HFFc6 (cell line): ENCODE measurements around the gene OCEL1. TPM values are rescaled to one million over a fixed set of nuclear protein-coding genes. Genes with fewer than 3 reads are reported as not detected.
A peak's percentile ranks its signal among the peaks of the same experiment; 100 is the strongest.

Experiments
- DNase-seq: peaks from one replicate; pipeline ENCODE4 v3.0.0-alpha.2; 2018
- H3K27ac Mint-ChIP-seq: 2 replicates; pipeline ENCODE4 v1.8.0; 2020; ENCODE audit warnings: mild to moderate bottlenecking, mixed read lengths
- H3K27me3 Mint-ChIP-seq: 2 replicates; pipeline ENCODE4 v1.8.0; 2021; ENCODE audit warnings: mild to moderate bottlenecking, moderate library complexity, mixed read lengths; ENCODE audit not compliant: insufficient read depth
- H3K36me3 Mint-ChIP-seq: 2 replicates; pipeline ENCODE4 v1.8.0; 2021; ENCODE audit warnings: low read depth, mixed read lengths
- H3K4me1 Mint-ChIP-seq: 2 replicates; pipeline ENCODE4 v1.8.0; 2020; ENCODE audit warnings: low read depth, mixed read lengths
- H3K4me3 Mint-ChIP-seq: 2 replicates; pipeline ENCODE4 v1.8.0; 2020; ENCODE audit warnings: mild to moderate bottlenecking, moderate library complexity, mixed read lengths
- H3K9me3 Mint-ChIP-seq: 2 replicates; pipeline ENCODE4 v1.8.0; 2020; ENCODE audit warnings: mild to moderate bottlenecking, mixed read lengths
- total RNA-seq, 6 experiments: library from RNA; stranded (reverse); fragmentation: NEBNext Ultra II Directional; extraction: Animal tissue kit (Norgen Biotek cat#: 25700); gene quantifications; 2 replicates in 1 of 6; 3 replicates in 5 of 6; pipeline ENCODE4 v1.2.3, GENCODE V29; 2021
- TF ChIP-seq, protein P1 (sequence below): fragments of 200-600 bp; sonication (generic); IDR thresholded peaks from 2 replicates; pipeline ENCODE4 v1.5.0; 2021; ENCODE audit warnings: antibody characterized with exemption, mild to moderate bottlenecking

Gene OCEL1
- total RNA-seq, 6 experiments from 2014 or later: 13.0 to 20.3 (median 17.4) TPM

DNA sequence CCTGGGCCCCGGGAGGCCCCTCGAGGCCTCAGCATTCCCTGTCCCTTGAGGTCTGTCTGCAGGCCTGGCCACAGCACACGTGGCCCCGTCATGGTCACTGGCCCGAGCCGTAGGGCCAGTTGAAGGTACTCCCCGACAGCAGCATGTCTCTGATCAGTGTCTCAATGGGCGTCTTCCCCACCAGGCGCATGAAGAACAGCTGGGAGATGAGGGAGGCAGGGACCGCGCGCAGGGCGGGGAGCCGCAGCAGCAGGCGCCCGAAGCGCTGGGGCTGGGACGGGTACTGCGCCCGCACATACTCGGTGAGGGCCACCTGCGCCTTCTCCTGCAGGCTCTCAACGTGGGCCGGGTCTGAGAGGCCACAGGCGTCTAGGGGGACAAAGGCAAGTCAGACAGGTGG lies 6.2 kb downstream of the OCEL1 start:
- peaks cover 9% of the 10 kb centered on the region for H3K36me3 Mint-ChIP-seq
- H3K27me3 Mint-ChIP-seq: peaks cover 4% of the 10 kb centered on the region; the same call in 1 of the 2 replicates
- no peak overlapping the region for H3K27ac Mint-ChIP-seq
- no peak overlapping the region for H3K4me3 Mint-ChIP-seq
- no peak for DNase-seq
- TF ChIP-seq, protein P1, sequence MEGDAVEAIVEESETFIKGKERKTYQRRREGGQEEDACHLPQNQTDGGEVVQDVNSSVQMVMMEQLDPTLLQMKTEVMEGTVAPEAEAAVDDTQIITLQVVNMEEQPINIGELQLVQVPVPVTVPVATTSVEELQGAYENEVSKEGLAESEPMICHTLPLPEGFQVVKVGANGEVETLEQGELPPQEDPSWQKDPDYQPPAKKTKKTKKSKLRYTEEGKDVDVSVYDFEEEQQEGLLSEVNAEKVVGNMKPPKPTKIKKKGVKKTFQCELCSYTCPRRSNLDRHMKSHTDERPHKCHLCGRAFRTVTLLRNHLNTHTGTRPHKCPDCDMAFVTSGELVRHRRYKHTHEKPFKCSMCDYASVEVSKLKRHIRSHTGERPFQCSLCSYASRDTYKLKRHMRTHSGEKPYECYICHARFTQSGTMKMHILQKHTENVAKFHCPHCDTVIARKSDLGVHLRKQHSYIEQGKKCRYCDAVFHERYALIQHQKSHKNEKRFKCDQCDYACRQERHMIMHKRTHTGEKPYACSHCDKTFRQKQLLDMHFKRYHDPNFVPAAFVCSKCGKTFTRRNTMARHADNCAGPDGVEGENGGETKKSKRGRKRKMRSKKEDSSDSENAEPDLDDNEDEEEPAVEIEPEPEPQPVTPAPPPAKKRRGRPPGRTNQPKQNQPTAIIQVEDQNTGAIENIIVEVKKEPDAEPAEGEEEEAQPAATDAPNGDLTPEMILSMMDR: no peak
- H3K4me1 Mint-ChIP-seq: peaks cover 1% of the 10 kb centered on the region
- no peaks in the 10 kb centered on the region for H3K9me3 Mint-ChIP-seq

DNA sequence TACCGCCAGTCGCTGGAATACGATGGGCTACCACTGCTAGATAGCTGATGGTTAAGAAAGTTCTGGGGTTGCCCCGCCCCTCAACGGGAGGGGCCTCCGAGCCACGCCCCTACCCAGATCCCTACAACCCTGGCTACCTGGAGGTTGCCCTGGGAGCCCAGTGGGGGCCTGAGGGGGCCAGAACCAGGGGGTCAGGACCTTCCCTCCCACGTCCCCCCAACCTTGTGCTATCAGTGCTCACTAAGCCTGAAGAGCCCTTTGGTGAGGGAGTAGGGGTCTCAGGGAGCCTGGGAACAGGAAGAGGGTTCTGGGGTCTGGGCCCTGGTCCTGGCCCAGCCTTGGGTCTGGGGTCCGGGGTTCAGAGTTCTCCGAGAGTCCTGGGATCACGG lies 8.9 kb downstream of the OCEL1 start:
- Mint-ChIP-seq H3K9me3 (no peaks in the 10 kb centered on the region), H3K4me1 (no peaks in the 10 kb centered on the region; the same call in 1 of the 2 replicates), H3K36me3 (peaks cover 15% of the 10 kb centered on the region), H3K27me3 (no peaks in the 10 kb centered on the region), H3K4me3 (peak overlapping the region; percentile 85), H3K27ac (peak overlapping the region; percentile 62)
- no peak for DNase-seq
- TF ChIP-seq, protein P1: no peak

DNA sequence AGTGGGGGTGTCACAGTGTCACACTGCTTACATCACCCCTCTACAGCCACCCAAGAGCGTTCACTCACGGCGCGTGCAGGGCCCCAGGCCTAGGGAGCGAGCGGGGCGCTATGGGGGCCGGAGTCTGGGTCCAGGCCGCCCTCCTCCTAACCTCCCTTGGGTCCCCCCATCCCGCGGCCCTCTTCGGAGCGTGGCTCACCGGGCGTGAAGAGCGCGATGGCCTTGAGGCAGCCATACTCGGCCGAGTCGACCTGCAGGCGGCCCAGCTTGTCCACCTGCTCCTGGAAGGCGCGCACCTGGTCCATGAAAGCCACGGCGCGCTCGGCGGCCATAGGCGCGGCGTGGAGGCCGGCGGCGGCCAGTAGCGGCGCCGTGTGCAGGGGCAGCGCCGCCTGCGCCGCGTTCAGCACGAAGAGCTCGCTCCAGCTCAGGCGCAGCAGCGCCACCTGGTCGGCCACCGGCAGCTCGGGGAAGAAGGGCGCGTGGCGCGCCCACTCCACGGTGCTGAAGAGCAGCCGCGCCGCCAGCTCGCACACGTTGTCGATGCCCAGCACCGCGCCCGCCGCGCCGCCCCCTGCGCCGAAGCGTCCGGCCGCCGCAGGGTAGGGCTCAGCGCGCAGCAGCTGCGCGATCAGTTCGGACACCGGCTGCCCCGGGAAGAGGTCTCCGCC lies 9.4 kb downstream of the OCEL1 start:
- TF ChIP-seq, protein P1: peak; percentile 75
- H3K27me3 Mint-ChIP-seq: no peaks in the 10 kb centered on the region
- peak overlapping the region; percentile 85 for H3K4me3 Mint-ChIP-seq
- peak overlapping the region; percentile 62 for H3K27ac Mint-ChIP-seq
- no peaks in the 10 kb centered on the region for H3K9me3 Mint-ChIP-seq
- peak; percentile 75 for DNase-seq
- H3K4me1 Mint-ChIP-seq: no peaks in the 10 kb centered on the region; the same call in 1 of the 2 replicates
- H3K36me3 Mint-ChIP-seq: peaks cover 15% of the 10 kb centered on the region

DNA sequence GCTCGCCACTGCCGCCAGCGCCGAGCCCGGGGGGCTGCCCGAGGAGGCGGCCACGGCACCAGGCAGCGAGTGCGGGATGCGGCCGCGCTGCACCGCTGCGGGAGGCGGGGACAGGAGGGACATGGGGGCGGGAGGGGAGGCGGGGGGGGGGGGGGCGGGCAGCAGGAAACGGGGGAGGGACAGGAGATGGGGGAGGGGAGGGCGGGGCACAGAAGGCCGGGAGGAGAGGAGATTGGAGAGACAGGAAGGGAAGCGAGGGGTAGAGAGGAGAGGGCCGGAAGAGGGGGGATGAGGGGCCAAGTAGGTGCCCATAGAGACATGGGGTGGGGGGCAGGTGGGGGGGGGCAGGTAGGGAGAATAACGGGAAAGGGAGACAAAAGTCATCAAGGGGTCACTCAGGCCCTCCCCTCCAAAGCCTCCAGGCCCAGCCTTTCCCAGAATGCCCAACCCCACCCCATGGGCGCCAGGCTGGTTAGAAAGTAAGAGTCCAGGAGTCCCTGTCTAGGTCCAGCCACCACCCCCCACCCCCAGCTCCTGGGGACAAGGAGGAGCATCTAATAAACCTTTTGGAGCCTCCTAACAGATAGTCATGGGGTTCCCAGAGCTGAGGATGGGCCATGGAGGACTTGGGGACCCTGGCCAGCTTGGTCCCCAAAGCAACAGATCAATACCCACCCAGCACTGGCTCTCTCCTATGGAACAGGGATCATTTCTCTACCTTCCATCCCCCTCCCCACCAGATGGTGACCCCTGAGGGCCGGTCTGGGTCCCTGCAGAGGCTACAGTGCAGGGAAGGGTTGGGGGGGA lies 10.1 kb downstream of the OCEL1 start:
- H3K36me3 Mint-ChIP-seq: peaks cover 15% of the 10 kb centered on the region
- TF ChIP-seq, protein P1: no peak
- H3K9me3 Mint-ChIP-seq: no peaks in the 10 kb centered on the region
- H3K27me3 Mint-ChIP-seq: no peaks in the 10 kb centered on the region; the same call in 1 of the 2 replicates
- DNase-seq: no peak
- peak overlapping the region; percentile 60 for H3K27ac Mint-ChIP-seq
- peak overlapping the region; percentile 85; the same call in 1 of the 2 replicates for H3K4me3 Mint-ChIP-seq
- H3K4me1 Mint-ChIP-seq: peaks cover 5% of the 10 kb centered on the region; the same call in 1 of the 2 replicates

DNA sequence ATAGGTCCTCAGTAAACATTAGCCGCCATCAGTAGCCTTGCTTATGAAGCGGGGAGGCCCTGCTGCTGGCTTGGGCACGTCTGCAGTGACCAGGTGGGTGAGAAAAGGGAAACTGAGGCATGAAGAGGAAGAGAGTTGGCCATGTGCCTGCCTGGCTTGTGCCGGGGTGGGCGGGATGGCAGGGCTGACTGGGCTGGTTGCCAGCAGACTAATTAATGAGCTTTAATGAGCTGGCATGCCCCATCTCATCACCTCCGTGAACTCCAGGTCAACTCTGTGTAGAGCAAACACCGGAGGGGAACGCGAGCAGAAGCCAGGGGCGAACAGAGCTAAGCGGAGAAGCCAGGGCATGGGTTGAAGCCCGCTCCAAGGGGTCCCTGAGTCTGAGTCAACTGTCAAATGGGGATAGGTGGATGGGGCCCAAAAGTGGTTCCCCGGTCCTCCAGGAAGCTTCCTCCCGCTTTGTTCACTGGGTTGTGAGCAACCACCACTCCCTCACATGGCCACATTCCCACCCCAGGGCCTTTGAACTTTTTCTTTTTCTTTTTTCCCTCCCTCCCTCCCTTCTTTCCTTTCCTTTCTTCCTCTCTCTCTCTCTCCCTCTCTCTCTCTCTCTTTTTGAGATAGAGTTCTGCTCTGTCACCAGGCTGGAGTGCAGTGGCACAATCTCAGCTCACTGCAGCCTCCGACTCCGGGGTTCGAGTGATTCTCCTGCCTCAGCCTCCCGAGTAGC lies 11.0 kb downstream of the OCEL1 start:
- Mint-ChIP-seq H3K9me3 (no peaks in the 10 kb centered on the region), H3K36me3 (peaks cover 12% of the 10 kb centered on the region), H3K27ac (0 out of 2 replicates have a peak overlapping the region, but pooled peaks have one; percentile 60), H3K4me1 (peaks cover 13% of the 10 kb centered on the region; the same call in 1 of the 2 replicates), H3K4me3 (no peak overlapping the region), H3K27me3 (peaks cover 2% of the 10 kb centered on the region)
- TF ChIP-seq, protein P1: no peak
- DNase-seq: no peak
